HG02870 (cell line): Measurements from ENCODE around the gene SPARC.

Source experiments
- ATAC-seq: cut with Tn5 transposase; IDR thresholded peaks from one replicate; pipeline ENCODE4 v1.9.1; 2021; ENCODE audit warnings: mild to moderate bottlenecking, moderate library complexity; ENCODE audit not compliant: unreplicated experiment

Gene SPARC

DNA sequence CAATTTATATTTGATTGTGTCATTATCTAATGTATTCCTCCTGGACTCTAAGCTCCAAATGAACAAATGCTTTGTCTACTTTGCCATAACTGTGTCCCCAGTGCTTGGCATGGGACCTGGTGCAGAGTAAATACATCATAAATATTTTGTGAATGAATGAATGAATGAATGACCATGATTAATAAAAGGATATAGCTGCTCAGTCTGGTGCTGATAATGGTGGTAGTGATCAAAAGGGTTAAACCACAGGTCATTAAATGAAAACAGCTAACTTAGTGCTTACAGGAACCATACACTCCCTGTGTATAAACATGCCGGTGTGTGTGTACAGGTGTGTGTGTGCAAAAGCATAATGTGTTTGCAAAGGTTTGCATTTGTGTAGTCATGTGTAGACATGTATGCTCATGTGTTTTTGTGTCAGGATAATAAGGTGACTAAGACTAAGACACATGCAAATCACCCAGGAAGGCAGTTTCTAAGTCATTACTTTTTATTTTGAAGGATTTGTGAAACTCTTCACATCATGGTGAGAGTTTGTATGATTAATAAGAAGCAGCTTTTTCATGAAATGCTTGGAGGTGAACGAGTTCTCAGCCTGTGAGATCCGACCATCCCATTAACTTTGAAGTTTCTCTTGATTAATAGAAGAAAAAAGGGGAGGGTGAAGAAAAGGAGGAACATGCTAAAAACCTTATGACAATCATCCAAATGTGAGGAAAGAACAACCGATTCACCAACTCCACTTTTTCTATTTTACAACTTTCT is 24.6 kb downstream of the SPARC start:
- ATAC-seq = peak; percentile 60

DNA sequence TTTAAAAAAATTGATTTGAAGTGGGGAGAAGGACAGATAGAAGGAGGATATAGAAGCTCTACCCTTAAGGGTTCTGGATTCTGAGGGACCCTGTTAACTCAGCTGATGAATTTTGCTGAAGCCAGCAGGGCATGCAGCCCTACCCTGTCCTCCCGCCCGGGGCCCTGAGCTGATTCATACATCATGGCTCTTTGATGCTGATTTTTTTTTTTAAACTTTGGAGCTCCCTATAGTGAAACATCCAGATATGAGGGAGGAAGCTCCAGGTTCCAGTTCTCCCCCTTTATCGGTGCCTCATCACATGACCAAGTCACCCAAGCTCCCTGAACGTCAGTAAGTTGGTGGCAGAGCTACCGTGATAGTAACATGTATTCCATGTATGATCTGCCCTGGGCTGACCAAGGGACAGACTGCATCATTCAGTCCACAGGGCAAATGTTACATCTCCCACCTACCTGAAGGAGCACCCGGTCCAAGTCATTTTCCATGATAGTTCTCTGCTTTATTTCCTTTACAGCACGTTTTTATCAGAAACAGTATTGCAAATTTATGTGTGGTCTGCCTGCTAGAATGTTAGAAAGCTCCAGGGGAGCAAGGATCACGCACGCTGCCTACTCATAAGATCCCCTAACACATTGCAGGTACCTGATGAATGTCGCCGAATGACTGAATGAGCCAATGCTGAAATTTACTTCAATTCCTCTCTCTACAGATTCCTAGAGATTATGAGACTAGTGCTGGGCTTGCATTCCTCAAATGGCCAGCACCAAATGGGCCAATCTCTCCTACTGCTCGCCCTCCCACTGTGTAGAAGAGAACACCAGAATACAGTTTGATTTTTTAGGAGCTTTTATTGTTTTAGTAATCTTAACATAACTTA is 25.9 kb downstream of the SPARC start:
- ATAC-seq = no peak

- ATAC-seq = peak; percentile 41
These were observed 27.5 kb downstream of the SPARC start for GRCh38 chr5:151659001-151659754.

- ATAC-seq = no peak
These were observed 29.6 kb downstream of the SPARC start for GRCh38 chr5:151657114-151657513.

DNA sequence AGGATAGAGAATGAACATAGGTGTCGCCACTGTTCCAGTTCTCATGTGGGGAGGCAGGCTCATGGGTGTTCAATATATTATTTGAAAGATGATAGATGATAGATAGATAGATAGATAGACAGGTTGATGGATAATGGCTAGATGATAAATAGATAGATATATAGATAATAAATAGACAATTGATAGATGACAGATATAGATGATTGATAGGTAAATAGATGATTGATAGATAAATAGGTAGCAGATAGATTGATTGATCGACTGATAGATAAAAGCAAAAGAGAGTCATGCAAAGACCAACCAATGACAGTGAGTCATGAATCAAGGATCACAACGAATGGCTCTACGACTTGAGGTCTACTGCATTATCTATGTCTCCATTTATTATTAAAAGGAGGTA is 30.4 kb downstream of the SPARC start:
- ATAC-seq = no peak

- peak; percentile 92 for ATAC-seq
These were observed 34.6 kb downstream of the SPARC start for GRCh38 chr5:151651997-151652645.

DNA sequence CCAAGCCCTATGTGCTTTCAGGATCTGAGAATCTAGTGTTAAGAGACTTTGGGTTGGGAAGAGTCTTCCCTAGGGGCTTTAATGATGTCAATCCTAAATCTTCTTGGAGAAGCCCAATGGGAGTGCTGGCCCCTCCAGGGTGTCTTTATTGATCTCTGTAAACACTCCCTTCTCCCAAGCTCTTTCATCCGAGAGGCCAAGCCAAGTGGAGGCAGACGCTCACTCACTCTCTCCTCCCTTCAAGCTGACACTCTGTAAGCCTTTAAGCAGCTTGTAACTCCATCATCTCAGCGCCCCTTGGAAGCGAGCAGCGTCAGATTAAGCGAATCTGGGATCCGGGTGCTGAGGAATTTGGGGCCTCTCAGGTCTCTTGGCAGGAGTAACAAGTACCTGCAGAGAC is 37.7 kb downstream of the SPARC start:
- no peak for ATAC-seq

- ATAC-seq = no peak
These were observed 38.6 kb downstream of the SPARC start for GRCh38 chr5:151648089-151648488.

GRCh38 chr5:151647320-151647861 is 39.3 kb downstream of the SPARC start:
- ATAC-seq = no peak

- no peak for ATAC-seq
These were observed 40.4 kb downstream of the SPARC start for GRCh38 chr5:151646334-151646733.

- no peak for ATAC-seq
These were observed 43.3 kb downstream of the SPARC start for GRCh38 chr5:151643388-151643787.

DNA sequence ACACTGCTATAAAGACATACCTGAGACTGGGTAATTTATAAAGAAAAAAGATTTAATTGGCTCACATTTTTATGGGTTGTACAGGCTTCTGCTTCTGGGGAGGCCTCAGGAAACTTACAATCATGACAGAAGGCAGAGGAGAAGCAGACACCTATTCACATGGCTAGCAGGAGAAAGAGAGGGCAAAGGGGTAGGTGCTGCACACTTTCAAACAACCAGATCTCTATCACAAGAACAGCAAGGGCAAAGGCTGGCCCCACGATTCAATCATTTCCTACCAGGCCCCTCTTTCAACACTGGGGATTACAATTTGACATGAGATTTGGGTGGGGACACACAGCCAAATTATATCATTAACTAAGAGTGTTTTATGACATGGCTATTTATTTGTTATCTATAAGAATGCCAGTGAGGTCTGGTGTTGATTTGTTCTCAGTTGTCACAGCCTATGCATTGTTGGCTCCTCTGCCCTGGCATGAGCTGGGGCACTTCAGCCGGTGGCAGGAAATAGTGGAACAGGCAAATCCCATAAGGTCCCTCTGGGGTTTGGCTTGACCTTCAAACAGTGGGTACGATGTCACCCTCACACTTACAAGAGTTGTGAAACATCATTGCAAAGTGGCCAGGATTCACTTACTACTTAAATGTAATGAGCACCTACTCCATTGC is 44.1 kb downstream of the SPARC start:
- no peak for ATAC-seq

DNA sequence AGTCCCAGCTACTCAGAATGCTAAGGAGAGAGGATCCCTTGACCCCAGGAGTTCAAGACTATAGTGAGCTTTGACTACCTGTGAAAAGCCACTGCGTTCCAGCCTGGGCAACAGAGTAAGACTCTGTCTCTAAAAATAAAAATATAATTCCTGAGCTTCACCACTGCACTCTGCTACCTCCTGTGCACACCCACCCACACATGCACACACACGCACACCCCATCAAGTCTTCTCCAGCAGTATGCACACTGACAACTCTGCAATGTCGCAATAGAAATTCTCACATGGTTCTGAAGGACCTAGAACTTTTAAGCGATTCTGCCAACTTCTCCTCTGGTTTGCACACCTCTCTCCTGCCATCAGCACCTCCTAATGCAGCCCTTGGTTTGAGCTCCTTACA is 48.1 kb downstream of the SPARC start:
- no peak for ATAC-seq

- ATAC-seq = no peak
These were observed 49.0 kb downstream of the SPARC start for GRCh38 chr5:151637676-151638075.

DNA sequence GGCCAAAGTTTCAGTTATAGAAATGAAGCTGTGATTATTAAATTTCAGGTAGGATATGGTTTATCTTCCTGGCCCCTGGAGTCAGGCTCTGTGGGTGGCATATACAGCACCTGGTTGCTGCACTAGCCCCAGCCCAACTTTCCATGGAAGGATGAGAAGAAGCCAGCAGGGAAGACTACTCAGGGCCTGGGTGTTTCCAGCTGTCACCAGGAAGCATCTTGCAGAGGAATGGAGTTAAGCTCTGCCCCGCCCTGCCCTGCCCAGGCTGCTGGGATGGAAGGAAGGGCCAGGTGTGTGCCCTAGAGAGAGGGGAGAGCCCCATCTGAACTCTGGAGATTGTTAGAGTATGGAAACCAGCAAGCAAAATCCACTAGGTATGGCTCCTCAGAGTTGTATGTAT is 52.8 kb downstream of the SPARC start:
- no peak for ATAC-seq

- ATAC-seq = no peak
These were observed 53.8 kb downstream of the SPARC start for GRCh38 chr5:151632941-151633340.

DNA sequence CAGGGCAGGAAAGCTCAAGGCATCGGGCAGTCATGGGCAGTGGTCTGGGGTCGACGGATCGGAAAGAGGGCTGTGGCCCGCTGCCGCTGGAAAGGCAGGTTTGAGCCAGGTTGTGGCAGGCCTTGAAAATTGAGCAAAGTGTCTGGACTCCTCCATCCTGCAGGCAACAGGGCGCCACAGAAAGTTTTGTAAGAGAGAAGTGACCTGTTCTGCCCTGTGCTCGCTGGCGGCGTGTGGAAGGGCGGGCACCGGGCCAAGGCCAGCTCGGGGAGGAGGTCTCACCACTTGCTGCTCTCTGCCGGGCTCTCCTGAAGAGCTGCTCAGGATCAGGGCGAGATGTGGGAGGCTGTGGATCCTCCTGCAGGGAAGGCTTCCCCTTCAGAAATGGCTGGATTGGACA is 54.2 kb downstream of the SPARC start:
- ATAC-seq = no peak

DNA sequence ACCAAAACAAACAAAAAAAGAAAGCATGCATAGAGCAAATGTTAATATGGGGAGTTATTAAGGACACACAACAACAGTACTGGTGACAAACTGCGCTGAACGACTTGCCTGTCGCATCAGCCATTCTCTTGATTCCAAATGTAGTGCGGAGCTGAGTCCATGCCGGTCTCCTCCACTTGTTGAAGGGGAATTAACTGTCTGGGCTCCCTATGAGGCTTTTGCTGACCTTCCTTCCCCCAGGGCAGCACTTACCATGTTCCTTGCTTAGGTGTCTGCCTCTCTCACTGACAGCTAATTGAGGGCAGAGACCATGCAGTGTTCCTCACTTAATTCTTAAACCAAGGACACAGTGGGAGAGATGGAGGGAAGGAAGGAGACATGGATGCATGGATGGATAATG is 54.8 kb downstream of the SPARC start:
- ATAC-seq = no peak

GRCh38 chr5:151630088-151630487 is 56.6 kb downstream of the SPARC start:
- ATAC-seq = no peak
